A549 (cell line): ENCODE measurements around the gene SLC36A2.

Experiments
- CBX8 ChIP-seq: fragments of 200-600 bp; sonication (generic); IDR thresholded peaks from 2 replicates; pipeline ENCODE4 v1.6.1; 2016
- CHD2 ChIP-seq: fragments of 150-350 bp; IDR thresholded peaks from 2 replicates; pipeline ENCODE4 v1.6.1; 2014; ENCODE audit warnings: low read length; ENCODE audit not compliant: partially characterized antibody
- EHMT2 ChIP-seq: fragments of 200-600 bp; sonication (generic); IDR thresholded peaks from 2 replicates; pipeline ENCODE4 v1.6.1; 2016; ENCODE audit warnings: antibody characterized with exemption, low read depth, mild to moderate bottlenecking, moderate library complexity
- EP300 ChIP-seq, 2 experiments: fragments of >200 bp; sonication (Bioruptor Twin); formaldehyde crosslinking; IDR thresholded peaks; 2 replicates in 1 of 2; 3 replicates in 1 of 2; pipeline ENCODE4 v1.6.1; 2016 to 2017
- KDM1A ChIP-seq: fragments of 200-600 bp; sonication (generic); IDR thresholded peaks from 2 replicates; pipeline ENCODE4 v1.6.1; 2016; ENCODE audit warnings: low read depth, mild to moderate bottlenecking
- MYC ChIP-seq: IDR thresholded peaks from 2 replicates; pipeline ENCODE4 v1.6.1; 2012; ENCODE audit warnings: mild to moderate bottlenecking, inconsistent platforms, low read length, improper control_type of control experiment, borderline replicate concordance
- NFE2L2 ChIP-seq: fragments of 150-350 bp; conservative IDR thresholded peaks from 2 replicates; pipeline ENCODE4 v1.6.1; 2014; ENCODE audit warnings: low read length
- POLR2A ChIP-seq: IDR thresholded peaks from 2 replicates; pipeline ENCODE4 v1.6.1; 2012; ENCODE audit warnings: mild to moderate bottlenecking, low read length
- RAD21 ChIP-seq, 2 experiments: fragments of >200 bp in 1 of 2; sonication (Bioruptor Twin) in 1 of 2; formaldehyde crosslinking in 1 of 2; IDR thresholded peaks in 1 of 2; conservative IDR thresholded peaks in 1 of 2; 2 replicates in 1 of 2; 3 replicates in 1 of 2; pipeline ENCODE4 v1.6.1; 2012 to 2018; ENCODE audit warnings: inconsistent platforms in 1 of 2
- RNF2 ChIP-seq: fragments of 200-600 bp; sonication (generic); IDR thresholded peaks from 2 replicates; pipeline ENCODE4 v1.6.1; 2016; ENCODE audit warnings: low read depth, mild to moderate bottlenecking, antibody characterized with exemption, moderate library complexity, borderline replicate concordance
- SREBF2 ChIP-seq: fragments of 450-650 bp; IDR thresholded peaks from 2 replicates; pipeline ENCODE4 v1.6.1; 2014; ENCODE audit warnings: mild to moderate bottlenecking, moderate library complexity
- TF ChIP-seq, protein P1 (sequence below): fragments of >200 bp; sonication (Bioruptor Twin); formaldehyde crosslinking; IDR thresholded peaks from 3 replicates; pipeline ENCODE4 v1.5.1; 2016
- TF ChIP-seq, protein P2 (sequence below): fragments of 450-650 bp; IDR thresholded peaks from 2 replicates; pipeline ENCODE4 v1.6.1; 2014; ENCODE audit warnings: antibody characterized with exemption

DNA sequence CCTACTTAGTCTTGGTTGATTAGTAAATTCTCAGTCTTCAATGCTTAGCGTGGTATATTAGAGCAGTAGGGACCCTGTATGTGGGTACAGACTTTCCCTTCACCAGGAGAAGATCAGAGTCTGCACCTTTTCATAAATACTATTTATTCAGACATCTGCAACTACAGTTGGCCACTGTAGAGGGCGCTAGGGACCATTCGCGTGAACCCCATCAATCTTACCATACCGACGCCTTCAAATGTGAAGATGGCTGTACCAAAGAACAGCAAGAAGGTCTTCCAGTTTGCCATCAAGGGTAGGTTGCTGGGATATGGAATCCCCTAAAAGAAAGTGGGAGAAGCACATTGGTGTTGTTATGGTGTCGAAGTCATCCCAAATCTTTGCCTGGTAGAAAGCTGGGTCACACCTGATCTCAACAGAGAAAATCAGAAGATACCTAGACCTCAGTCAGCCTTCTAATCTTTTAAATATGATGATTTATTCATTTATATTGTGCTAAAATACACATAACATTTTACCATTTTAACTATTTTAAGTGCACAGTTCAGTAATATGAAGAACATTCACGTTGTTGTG is 62.9 kb downstream of the SLC36A2 start:
- TF ChIP-seq POLR2A (no peak), RAD21 (conservative IDR thresholded peaks at IDR 0.05 in 1 of 2, IDR thresholded peaks at IDR 0.05 in 1 of 2) (0 out of 5 replicates have a peak, but pooled peaks of 1 of the 2 experiments have one; percentile 16), CBX8 (no peak), RNF2 (no peak), CHD2 (no peak), MYC (no peak), EP300 (IDR thresholded peaks at IDR 0.05) (no peak), KDM1A (no peak), SREBF2 (no peak), NFE2L2 (no peak), EHMT2 (no peak)
- TF ChIP-seq, protein P1, sequence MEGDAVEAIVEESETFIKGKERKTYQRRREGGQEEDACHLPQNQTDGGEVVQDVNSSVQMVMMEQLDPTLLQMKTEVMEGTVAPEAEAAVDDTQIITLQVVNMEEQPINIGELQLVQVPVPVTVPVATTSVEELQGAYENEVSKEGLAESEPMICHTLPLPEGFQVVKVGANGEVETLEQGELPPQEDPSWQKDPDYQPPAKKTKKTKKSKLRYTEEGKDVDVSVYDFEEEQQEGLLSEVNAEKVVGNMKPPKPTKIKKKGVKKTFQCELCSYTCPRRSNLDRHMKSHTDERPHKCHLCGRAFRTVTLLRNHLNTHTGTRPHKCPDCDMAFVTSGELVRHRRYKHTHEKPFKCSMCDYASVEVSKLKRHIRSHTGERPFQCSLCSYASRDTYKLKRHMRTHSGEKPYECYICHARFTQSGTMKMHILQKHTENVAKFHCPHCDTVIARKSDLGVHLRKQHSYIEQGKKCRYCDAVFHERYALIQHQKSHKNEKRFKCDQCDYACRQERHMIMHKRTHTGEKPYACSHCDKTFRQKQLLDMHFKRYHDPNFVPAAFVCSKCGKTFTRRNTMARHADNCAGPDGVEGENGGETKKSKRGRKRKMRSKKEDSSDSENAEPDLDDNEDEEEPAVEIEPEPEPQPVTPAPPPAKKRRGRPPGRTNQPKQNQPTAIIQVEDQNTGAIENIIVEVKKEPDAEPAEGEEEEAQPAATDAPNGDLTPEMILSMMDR, result no peak
- TF ChIP-seq, protein P2, sequence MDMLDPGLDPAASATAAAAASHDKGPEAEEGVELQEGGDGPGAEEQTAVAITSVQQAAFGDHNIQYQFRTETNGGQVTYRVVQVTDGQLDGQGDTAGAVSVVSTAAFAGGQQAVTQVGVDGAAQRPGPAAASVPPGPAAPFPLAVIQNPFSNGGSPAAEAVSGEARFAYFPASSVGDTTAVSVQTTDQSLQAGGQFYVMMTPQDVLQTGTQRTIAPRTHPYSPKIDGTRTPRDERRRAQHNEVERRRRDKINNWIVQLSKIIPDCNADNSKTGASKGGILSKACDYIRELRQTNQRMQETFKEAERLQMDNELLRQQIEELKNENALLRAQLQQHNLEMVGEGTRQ, result no peak
